Measurements from ENCODE around the gene C1orf122.

C1orf122 gene

GRCh38 chr1:37792943-37793686 lies 14.5 kb upstream of the C1orf122 start:
- no peak overlapping the region for H3K4me3 ChIP-seq (replicated peaks; ENCODE audit: insufficient read depth, low read length)
- TF ChIP-seq CTCF (IDR thresholded peaks at IDR 0.05; ENCODE audit: insufficient read depth, low read length): no peak
- TF ChIP-seq REST (IDR thresholded peaks at IDR 0.05; ENCODE audit: insufficient replicate concordance, low read depth): no peak
- no peak for TF ChIP-seq POLR2AphosphoS5 (IDR thresholded peaks at IDR 0.05; ENCODE audit: low read depth)
- no peak for TF ChIP-seq SPI1 (IDR thresholded peaks at IDR 0.05; ENCODE audit: borderline replicate concordance, low read depth)
- TF ChIP-seq GABPA (IDR thresholded peaks at IDR 0.05; ENCODE audit: low read depth): no peak
- H3K27ac ChIP-seq (replicated peaks): no peak overlapping the region
- no peak for DNase-seq (ENCODE audit: low read depth in 1 of 2, low spot score in 1 of 2)
- H3K27me3 ChIP-seq (ENCODE audit: insufficient read depth, poor library complexity, severe bottlenecking): peaks cover 19% of the 10 kb centered on the region

GRCh38 chr1:37793773-37794371 lies 13.7 kb upstream of the C1orf122 start, which contains the start of gene MANEAL:
TSS of gene MANEAL (plus strand) at chr1:37793847. CDS start at chr1:37794183, 336 bp downstream.
- Histone ChIP-seq H3K4me3 (replicated peaks; ENCODE audit: insufficient read depth, low read length) (peak within 1 kb of the TSS; percentile 45), H3K27ac (replicated peaks) (no peak within 1 kb of the TSS), H3K27me3 (ENCODE audit: insufficient read depth, poor library complexity, severe bottlenecking) (peaks cover 19% of the 10 kb centered on the region)
- no peak for TF ChIP-seq CTCF (IDR thresholded peaks at IDR 0.05; ENCODE audit: insufficient read depth, low read length)
- TF ChIP-seq GABPA (IDR thresholded peaks at IDR 0.05; ENCODE audit: low read depth): no peak
- TF ChIP-seq POLR2AphosphoS5 (IDR thresholded peaks at IDR 0.05; ENCODE audit: low read depth): no peak
- peak; percentile 76 for TF ChIP-seq REST (IDR thresholded peaks at IDR 0.05; ENCODE audit: insufficient replicate concordance, low read depth)
- no peak for TF ChIP-seq SPI1 (IDR thresholded peaks at IDR 0.05; ENCODE audit: borderline replicate concordance, low read depth)
- peak; percentile 33 to 74 for DNase-seq (ENCODE audit: low read depth in 1 of 2, low spot score in 1 of 2)

- H3K27ac ChIP-seq (replicated peaks): no peak overlapping the region
- peak overlapping the region; percentile 45 for H3K4me3 ChIP-seq (replicated peaks; ENCODE audit: insufficient read depth, low read length)
- no peak for DNase-seq (ENCODE audit: low read depth in 1 of 2, low spot score in 1 of 2)
- TF ChIP-seq GABPA (IDR thresholded peaks at IDR 0.05; ENCODE audit: low read depth): no peak
- TF ChIP-seq CTCF (IDR thresholded peaks at IDR 0.05; ENCODE audit: insufficient read depth, low read length): no peak
- no peak for TF ChIP-seq SPI1 (IDR thresholded peaks at IDR 0.05; ENCODE audit: borderline replicate concordance, low read depth)
- no peak for TF ChIP-seq POLR2AphosphoS5 (IDR thresholded peaks at IDR 0.05; ENCODE audit: low read depth)
- no peak for TF ChIP-seq REST (IDR thresholded peaks at IDR 0.05; ENCODE audit: insufficient replicate concordance, low read depth)
- H3K27me3 ChIP-seq (ENCODE audit: insufficient read depth, poor library complexity, severe bottlenecking): peaks cover 19% of the 10 kb centered on the region
Measured at GRCh38 chr1:37794372-37795339, 12.9 kb upstream of the C1orf122 start.
